Heart left ventricle (tissue), 16 donors: ENCODE results near the gene OLFML3. TPM values are rescaled to one million over a fixed set of nuclear protein-coding genes. Genes with fewer than 3 reads are reported as not detected.

Experiments
- ATAC-seq, 4 donors: fragments of 200-7000 bp; cut with Tn5 transposase; one replicate each; pipeline ENCODE4 v1.9.1; 2020 to 2022; ENCODE audit warnings: moderate library complexity in 4 of 4, mild to moderate bottlenecking in 3 of 4, moderate number of reproducible peaks in 1 of 4
- DNase-seq, 5 donors: peaks; one replicate each; pipeline ENCODE4 v3.0.0-alpha.2; 2020
- H3K27ac ChIP-seq, 12 donors: fragments of 200-600 bp; sonication (generic) in 4 of 12; one replicate each; pipeline versions ENCODE4 v1.5.0 to v1.8.0; 2016 to 2022; ENCODE audit warnings: mild to moderate bottlenecking in 2 of 12
- H3K27me3 ChIP-seq, 9 donors: fragments of 200-600 bp; sonication (generic) in 2 of 9; one replicate each; pipeline versions ENCODE4 v1.5.1 to v1.8.0; 2016 to 2022; ENCODE audit warnings: mild to moderate bottlenecking in 3 of 9
- H3K36me3 ChIP-seq, 9 donors: fragments of 200-600 bp; sonication (generic) in 2 of 9; one replicate each; pipeline versions ENCODE4 v1.5.0 to v1.8.0; 2018 to 2022; ENCODE audit warnings: mild to moderate bottlenecking in 2 of 9
- H3K4me1 ChIP-seq, 12 donors: fragments of 200-600 bp; sonication (generic) in 4 of 12; one replicate each; pipeline versions ENCODE4 v1.5.0 to v1.8.0; 2016 to 2022; ENCODE audit warnings: mild to moderate bottlenecking in 3 of 12
- H3K4me3 ChIP-seq, 12 donors: fragments of 200-600 bp; sonication (generic) in 4 of 12; one replicate each; pipeline versions ENCODE4 v1.5.0 to v1.8.0; 2017 to 2022; ENCODE audit warnings: mild to moderate bottlenecking in 9 of 12, moderate library complexity in 4 of 12
- H3K9me3 ChIP-seq, 12 donors: fragments of 200-600 bp; sonication (generic) in 4 of 12; one replicate each; pipeline versions ENCODE4 v1.5.0 to v1.8.0; 2016 to 2022; ENCODE audit warnings: mild to moderate bottlenecking in 1 of 12
- POLR2A ChIP-seq, 2 donors: fragments of 450-650 bp; IDR thresholded peaks; one replicate each; pipeline ENCODE4 v1.6.1; 2017; ENCODE audit warnings: antibody characterized with exemption in 2 of 2, mild to moderate bottlenecking in 2 of 2, moderate library complexity in 2 of 2
- WGBS, 4 donors: extraction: QIAGEN DNeasy Blood & Tissue Kit in 2 of 4; methylation state at CpG; one replicate each; pipeline versions ENCODE4 v1.1.5 to v1.1.7; 2013 to 2018; 5-methylcytosine and 5-hydroxymethylcytosine counted together
- intact Hi-C, 10 donors: fragments of 100-400 bp; cut with DNase I; formaldehyde crosslinking; loops; one replicate each; pipeline versions ENCODE4 v1.11.1 to v1.14.2; 2022
- polyA plus RNA-seq, 2 donors: library from polyadenylated mRNA; stranded (reverse); fragments of 200-250 nt; gene quantifications; one replicate each; pipeline ENCODE4 v1.2.3, GENCODE V29; 2013
- total RNA-seq, 9 donors: library from RNA; depleted of rRNA in 2 of 9; stranded (reverse); fragments of >200 nt in 2 of 9; fragmentation: NEBNext Ultra II Directional in 3 of 9; extraction: Animal tissue kit (Norgen Biotek cat#: 25700) in 3 of 9; gene quantifications; one replicate each; pipeline versions ENCODE4 v1.1.0 to v1.2.4, GENCODE V29; 2016 to 2023
- TF ChIP-seq, protein P1 (sequence below), 12 donors: fragments of 200-600 bp; sonication (generic) in 4 of 12; IDR thresholded peaks; one replicate each; pipeline versions ENCODE4 v1.5.0 to v1.8.0; 2018 to 2022; ENCODE audit warnings: antibody characterized with exemption in 12 of 12, mild to moderate bottlenecking in 5 of 12
- donor health status: ischemic (EF 13 %, LVEDD 7.1; RV severe dilation, severe dysfunction).
- donor health status: healthy with polysubstance abuse.
- donor health status: DM: no; HTN: yes; CAD: no.
- donor health status: DM: no; HTN: no; CAD: no.
- donor health status: ischemic (EF 25% LVEDD 6.9; RV normal size, moderate dysfunction).
- donor health status: ischemic (EF 25% LVEDD 5.7; RV mildly dilated, moderate dysfunction).
- donor health status: healthy.
- donor health status: DM: yes; HTN: yes; CAD: no.
- donor health status: ischemic (EF 35%, LVEDD 5.7; RV mildly dilated, moderate dysfunction).
- donor health status: nonischemic (EF 11% LVEDD 7.7; RV severe dilation, severe dysfunction).
- donor health status: DM: yes; HTN: yes; CAD: no.
- donor health status: PGD.
- donor health status: ischemic (EF 29% LVEDD 5.4; RV normal size, mild dysfunction).
- donor health status: nonischemic (EF 23%, LVEDD 6.1; RV moderate dilation, normal function).

Gene OLFML3
- total and polyA plus RNA-seq, 11 donors, result 5.1 to 27.2 (median 12.7) TPM

DNA sequence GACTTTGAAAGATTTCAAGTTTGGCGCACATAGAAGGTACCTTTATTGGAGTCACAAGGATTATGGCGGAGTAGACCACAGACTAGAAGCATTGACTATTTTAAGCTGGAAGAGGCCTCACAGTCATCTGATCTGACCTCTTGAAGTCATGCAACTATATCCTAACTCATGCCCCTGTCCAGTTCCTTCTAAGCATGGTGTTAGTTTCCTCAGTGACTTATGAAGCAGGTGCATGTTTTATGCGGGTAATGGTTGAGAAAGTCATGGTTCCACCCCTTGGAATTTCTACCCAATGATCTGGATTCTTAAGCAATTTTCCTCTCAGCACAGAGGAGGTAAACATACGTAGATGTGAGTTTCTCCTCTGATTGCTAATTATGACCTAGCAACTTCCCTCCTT is 11.7 kb downstream of the OLFML3 start:
- intact Hi-C loops, result no loop called here

DNA sequence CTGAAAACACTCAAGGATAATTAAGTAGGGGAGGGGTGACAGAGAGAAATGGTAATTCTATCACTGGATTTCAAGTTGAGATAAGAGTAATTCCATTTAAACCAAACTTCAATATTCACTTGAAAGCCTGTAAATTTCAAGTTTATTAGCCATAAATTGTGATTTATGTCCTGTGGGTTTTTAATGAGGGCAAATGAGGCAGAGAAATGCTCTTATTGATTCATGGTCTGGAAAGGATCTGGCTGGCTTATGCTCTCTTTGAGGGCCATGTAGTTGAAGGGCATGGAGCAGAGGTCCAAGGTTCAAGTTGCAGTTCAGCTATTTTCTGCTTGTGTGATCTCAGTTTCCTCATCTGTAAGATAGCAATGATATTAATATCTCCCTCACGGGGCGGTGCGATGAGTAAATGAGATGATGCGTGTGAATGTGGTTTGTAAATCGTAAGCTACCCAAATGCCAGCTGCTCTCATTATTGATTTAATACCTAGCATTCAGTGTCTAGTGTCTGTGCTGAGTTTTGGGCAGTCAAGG is 12.3 kb downstream of the OLFML3 start:
- TF ChIP-seq, protein P1, sequence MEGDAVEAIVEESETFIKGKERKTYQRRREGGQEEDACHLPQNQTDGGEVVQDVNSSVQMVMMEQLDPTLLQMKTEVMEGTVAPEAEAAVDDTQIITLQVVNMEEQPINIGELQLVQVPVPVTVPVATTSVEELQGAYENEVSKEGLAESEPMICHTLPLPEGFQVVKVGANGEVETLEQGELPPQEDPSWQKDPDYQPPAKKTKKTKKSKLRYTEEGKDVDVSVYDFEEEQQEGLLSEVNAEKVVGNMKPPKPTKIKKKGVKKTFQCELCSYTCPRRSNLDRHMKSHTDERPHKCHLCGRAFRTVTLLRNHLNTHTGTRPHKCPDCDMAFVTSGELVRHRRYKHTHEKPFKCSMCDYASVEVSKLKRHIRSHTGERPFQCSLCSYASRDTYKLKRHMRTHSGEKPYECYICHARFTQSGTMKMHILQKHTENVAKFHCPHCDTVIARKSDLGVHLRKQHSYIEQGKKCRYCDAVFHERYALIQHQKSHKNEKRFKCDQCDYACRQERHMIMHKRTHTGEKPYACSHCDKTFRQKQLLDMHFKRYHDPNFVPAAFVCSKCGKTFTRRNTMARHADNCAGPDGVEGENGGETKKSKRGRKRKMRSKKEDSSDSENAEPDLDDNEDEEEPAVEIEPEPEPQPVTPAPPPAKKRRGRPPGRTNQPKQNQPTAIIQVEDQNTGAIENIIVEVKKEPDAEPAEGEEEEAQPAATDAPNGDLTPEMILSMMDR (IDR thresholded peaks at IDR 0.05), result no peak
- no peak for TF ChIP-seq POLR2A (IDR thresholded peaks at IDR 0.05)
- no peak for DNase-seq
- Histone ChIP-seq H3K27ac (no peak overlapping the region), H3K27me3 (no peaks in the 10 kb centered on the region), H3K4me3 (no peak overlapping the region), H3K36me3 (no peaks in the 10 kb centered on the region), H3K4me1 (no peaks in the 10 kb centered on the region), H3K9me3 (peaks cover 0 to 26% (median 13%) of the 10 kb centered on the region in 12 donors)
- no peak for ATAC-seq
- WGBS, 4 donors, result 86 to 91% (median 88%) methylated on average over 5 of the region's 5 CpGs
- intact Hi-C loops, result no loop called here

More for the DNA sequence above, 11.7 kb downstream of the OLFML3 start:
- H3K9me3 ChIP-seq, result peaks cover 0 to 22% (median 12%) of the 10 kb centered on the region in 12 donors
- H3K27me3 ChIP-seq, result no peaks in the 10 kb centered on the region
- no peaks in the 10 kb centered on the region for H3K36me3 ChIP-seq
- ATAC-seq, result no peak
- H3K4me1 ChIP-seq, result no peaks in the 10 kb centered on the region
- H3K4me3 ChIP-seq, result no peak overlapping the region
- no peak overlapping the region for H3K27ac ChIP-seq
- WGBS, 4 donors, result 90 to 96% (median 92%) methylated on average over 4 of the region's 4 CpGs
- no peak for DNase-seq
- TF ChIP-seq POLR2A (IDR thresholded peaks at IDR 0.05), result no peak
- TF ChIP-seq, protein P1 (IDR thresholded peaks at IDR 0.05), result no peak

DNA sequence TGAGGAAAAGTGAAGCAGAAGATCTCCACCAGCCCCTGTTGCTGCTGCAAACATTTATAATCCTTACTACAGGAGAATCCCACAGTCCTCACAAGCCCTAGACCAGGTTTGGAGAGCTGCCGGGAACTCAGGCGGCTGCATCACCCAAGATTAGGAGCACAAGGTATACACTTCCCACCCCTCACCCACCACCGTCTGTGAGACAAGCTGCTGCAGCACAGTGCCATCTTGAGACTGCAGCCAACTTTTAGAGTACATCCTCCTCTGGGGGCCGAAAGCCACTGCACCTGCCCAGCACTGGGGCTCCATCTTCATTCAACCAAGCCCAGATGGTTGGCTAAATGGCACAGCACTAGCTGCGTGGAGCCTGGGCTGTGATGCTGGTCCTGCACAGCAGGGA is 13.8 kb downstream of the OLFML3 start:
- ATAC-seq, result no peak
- Histone ChIP-seq H3K27me3 (no peaks in the 10 kb centered on the region), H3K4me3 (no peak overlapping the region), H3K9me3 (peaks cover 0 to 26% (median 13%) of the 10 kb centered on the region in 12 donors), H3K27ac (no peak overlapping the region), H3K36me3 (no peaks in the 10 kb centered on the region), H3K4me1 (peaks cover 0 to under 1% (median 0%) of the 10 kb centered on the region in 12 donors)
- no peak for DNase-seq
- no peak for TF ChIP-seq POLR2A (IDR thresholded peaks at IDR 0.05)
- TF ChIP-seq, protein P1 (IDR thresholded peaks at IDR 0.05), result no peak
- WGBS, 4 donors, result 85 to 95% (median 91%) methylated on average over 4 to 5 of the region's 5 CpGs
- intact Hi-C loops, result no loop called here

DNA sequence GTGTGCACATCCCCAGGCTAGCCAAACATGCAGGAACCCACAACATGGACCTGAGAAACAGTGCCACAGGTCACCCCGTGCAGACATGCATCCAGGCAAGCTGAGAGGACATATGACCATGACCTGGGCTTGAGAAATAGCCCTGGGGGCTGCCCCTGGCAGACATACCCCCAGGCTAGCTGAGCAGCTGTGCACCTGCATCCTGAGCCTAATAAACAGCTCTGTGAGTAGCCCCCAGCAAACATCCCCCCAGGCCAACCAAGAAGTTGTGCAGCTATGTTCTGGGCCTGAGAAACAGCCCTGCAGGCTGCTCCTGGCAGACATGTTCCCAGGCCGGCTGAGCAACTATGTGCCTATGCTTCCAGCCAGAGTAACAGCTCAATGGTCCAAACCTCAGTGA is 14.5 kb downstream of the OLFML3 start:
- H3K4me1 ChIP-seq, result peaks cover 0 to 6% (median 0%) of the 10 kb centered on the region in 12 donors
- 82 to 100% (median 91%) methylated on average over 2 of the region's 2 CpGs for WGBS, 4 donors
- no peak overlapping the region for H3K27ac ChIP-seq
- H3K36me3 ChIP-seq, result no peaks in the 10 kb centered on the region
- H3K27me3 ChIP-seq, result no peaks in the 10 kb centered on the region
- TF ChIP-seq, protein P1 (IDR thresholded peaks at IDR 0.05), result no peak
- TF ChIP-seq POLR2A (IDR thresholded peaks at IDR 0.05), result no peak
- DNase-seq (no peak), ATAC-seq (no peak)
- peaks cover 0 to 26% (median 13%) of the 10 kb centered on the region in 12 donors for H3K9me3 ChIP-seq
- intact Hi-C loops, result no loop called here
- H3K4me3 ChIP-seq, result no peak overlapping the region
